ENCODE results near the gene UGGT1. TPM values are rescaled to one million over a fixed set of nuclear protein-coding genes. Genes with fewer than 3 reads are reported as not detected.

The UGGT1 gene
- total and polyA plus RNA-seq, 4 donors, result 28.3 to 50.3 (median 36.5) TPM

DNA sequence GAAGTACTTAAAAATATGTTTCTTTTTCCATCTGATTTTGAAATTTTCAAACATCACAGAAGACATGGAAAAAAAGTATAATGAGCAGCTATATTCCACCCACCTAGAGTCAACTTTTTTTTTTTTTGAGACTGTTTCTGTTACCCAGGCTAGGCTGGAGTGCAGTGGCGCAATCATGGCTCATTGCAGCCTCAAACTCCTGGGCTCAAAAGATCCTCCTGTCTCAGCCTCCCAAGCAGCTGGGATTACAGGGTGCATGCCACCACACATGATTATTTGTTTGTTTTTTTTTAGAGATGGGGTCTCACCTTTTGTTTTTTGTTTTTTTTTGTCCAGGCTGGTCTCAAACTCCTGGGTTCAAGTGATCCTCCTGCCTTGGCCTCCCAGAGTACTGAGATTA, 26.6 kb upstream of the UGGT1 start:
- Histone ChIP-seq H3K9me3 (ENCODE audit: control insufficient read depth, insufficient read depth, low read length) (no peaks in the 10 kb centered on the region), H3K36me3 (ENCODE audit: control insufficient read depth, insufficient read depth, low read length) (no peaks in the 10 kb centered on the region), H3K27ac (ENCODE audit: low read depth, low read length) (no peak overlapping the region), H3K4me1 (ENCODE audit: control insufficient read depth, insufficient read depth, low read length) (no peaks in the 10 kb centered on the region), H3K27me3 (ENCODE audit: control insufficient read depth, insufficient read depth, low read length) (no peaks in the 10 kb centered on the region), H3K4me3 (ENCODE audit: low read depth, low read length) (no peak overlapping the region)
- WGBS (ENCODE audit: insufficient coverage), result no CpG with 5 or more reads among the region's 1 CpG
- no peak for DNase-seq (ENCODE audit: low read depth in 4 of 6, low spot score in 6 of 6)

DNA sequence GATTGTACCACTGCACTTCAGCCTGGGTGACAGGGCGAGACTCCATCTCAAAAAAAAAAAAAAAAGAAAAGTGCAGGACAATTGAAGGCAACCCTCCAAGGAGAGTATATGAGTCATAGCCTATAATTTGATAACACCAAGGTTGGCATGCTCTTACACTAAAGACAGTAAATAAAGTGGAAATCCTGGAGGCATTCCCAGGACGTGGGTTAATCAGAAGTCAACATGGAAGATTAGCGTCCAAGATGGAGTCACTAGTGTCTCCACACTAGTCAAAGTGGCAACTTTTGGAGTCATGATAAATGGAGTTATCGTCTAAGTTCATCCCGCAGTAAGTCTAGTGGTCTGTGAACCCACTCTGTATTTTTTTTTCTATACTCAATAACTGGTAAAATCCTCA, 21.2 kb upstream of the UGGT1 start:
- WGBS (ENCODE audit: insufficient coverage), result 80% methylated on average over 1 of the region's 5 CpGs
- Histone ChIP-seq H3K36me3 (ENCODE audit: control insufficient read depth, insufficient read depth, low read length) (no peaks in the 10 kb centered on the region), H3K27me3 (ENCODE audit: control insufficient read depth, insufficient read depth, low read length) (no peaks in the 10 kb centered on the region), H3K4me1 (ENCODE audit: control insufficient read depth, insufficient read depth, low read length) (no peaks in the 10 kb centered on the region), H3K27ac (ENCODE audit: low read depth, low read length) (no peak overlapping the region), H3K4me3 (ENCODE audit: low read depth, low read length) (no peak overlapping the region), H3K9me3 (ENCODE audit: control insufficient read depth, insufficient read depth, low read length) (no peaks in the 10 kb centered on the region)
- DNase-seq (ENCODE audit: low read depth in 4 of 6, low spot score in 6 of 6), result no peak

DNA sequence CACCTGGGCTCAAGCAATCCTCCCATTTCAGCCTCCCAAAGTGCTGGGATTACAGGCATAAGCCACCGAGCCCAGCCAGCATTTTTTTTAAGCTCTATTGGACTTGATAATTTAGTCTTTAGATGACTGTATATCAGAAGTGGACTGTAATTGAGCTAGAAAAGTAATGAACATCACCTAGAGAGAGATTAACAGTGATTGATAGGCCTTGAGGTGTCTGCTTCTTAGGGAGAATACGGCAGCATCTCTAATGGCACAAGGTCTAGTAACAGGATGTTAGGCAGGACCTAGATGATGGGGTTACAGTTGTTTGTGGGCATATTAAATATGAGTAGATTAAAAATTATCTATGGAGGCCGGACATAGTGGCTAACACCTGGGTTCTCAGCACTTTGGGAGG, 17.7 kb upstream of the UGGT1 start:
- Histone ChIP-seq H3K4me3 (ENCODE audit: low read depth, low read length) (no peak overlapping the region), H3K9me3 (ENCODE audit: control insufficient read depth, insufficient read depth, low read length) (no peaks in the 10 kb centered on the region), H3K4me1 (ENCODE audit: control insufficient read depth, insufficient read depth, low read length) (no peaks in the 10 kb centered on the region), H3K27ac (ENCODE audit: low read depth, low read length) (no peak overlapping the region), H3K27me3 (ENCODE audit: control insufficient read depth, insufficient read depth, low read length) (no peaks in the 10 kb centered on the region), H3K36me3 (ENCODE audit: control insufficient read depth, insufficient read depth, low read length) (no peaks in the 10 kb centered on the region)
- 61% methylated on average over 2 of the region's 3 CpGs for WGBS (ENCODE audit: insufficient coverage)
- no peak for DNase-seq (ENCODE audit: low read depth in 4 of 6, low spot score in 6 of 6)

DNA sequence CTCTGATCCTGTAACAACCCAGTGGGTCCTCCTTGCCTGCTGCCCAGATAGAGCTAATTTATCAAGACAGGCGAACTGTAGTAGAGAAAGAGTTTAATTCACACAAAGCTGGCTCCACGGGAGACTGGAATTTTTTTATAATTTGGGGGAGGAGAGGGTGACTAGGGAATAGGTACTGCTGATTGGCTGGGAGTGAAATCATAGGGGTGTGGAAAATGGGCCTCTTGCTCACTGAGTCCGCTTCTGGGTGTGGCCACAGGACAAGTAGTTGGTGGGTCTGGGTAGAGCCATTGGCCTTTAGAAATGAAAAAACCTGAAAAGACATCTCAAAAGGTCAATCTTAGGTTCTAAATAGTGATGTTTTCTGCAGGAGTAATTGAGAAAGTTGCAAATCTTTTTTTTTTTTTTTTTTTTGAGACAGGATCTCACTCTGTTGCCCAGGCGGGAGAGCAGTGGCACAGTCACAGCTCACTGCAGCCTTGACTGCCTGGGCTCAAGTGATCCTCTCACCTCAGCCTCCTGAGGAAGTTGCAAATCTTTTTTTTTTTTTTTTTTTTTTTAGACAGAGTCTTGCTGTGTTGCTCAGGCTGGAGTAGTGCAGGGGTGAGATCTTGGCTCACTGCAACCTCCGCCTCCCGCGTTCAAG, 14.4 kb upstream of the UGGT1 start:
- no peak overlapping the region for H3K4me3 ChIP-seq (ENCODE audit: low read depth, low read length)
- no peaks in the 10 kb centered on the region for H3K27me3 ChIP-seq (ENCODE audit: control insufficient read depth, insufficient read depth, low read length)
- no peaks in the 10 kb centered on the region for H3K9me3 ChIP-seq (ENCODE audit: control insufficient read depth, insufficient read depth, low read length)
- WGBS (ENCODE audit: insufficient coverage), result 66% methylated on average over 6 of the region's 7 CpGs
- H3K27ac ChIP-seq (ENCODE audit: low read depth, low read length), result no peak overlapping the region
- DNase-seq (ENCODE audit: low read depth in 4 of 6, low spot score in 6 of 6), result no peak
- no peaks in the 10 kb centered on the region for H3K4me1 ChIP-seq (ENCODE audit: control insufficient read depth, insufficient read depth, low read length)
- no peaks in the 10 kb centered on the region for H3K36me3 ChIP-seq (ENCODE audit: control insufficient read depth, insufficient read depth, low read length)

DNA sequence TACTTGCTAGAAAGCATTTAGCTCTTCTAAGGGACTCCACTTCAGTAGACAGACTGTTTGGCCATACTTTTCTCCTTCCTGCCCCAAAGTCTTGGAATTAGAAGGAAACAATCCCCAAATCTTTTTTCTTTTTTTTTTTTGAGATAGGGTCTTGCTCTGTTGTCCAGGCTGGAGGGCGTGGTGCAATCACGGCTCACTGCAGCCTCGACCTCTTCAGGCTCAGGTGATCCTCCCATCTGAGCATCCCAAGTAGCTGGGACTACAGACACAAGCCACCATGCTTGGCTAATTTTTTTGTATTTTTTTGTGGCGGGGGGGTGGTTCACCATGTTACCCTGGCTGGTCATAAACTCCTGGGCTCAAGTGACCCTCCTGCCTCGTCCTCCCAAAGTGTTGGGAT, 6.2 kb upstream of the UGGT1 start:
- WGBS (ENCODE audit: insufficient coverage), result 85% methylated on average over 3 of the region's 5 CpGs
- Histone ChIP-seq H3K4me1 (ENCODE audit: control insufficient read depth, insufficient read depth, low read length) (no peaks in the 10 kb centered on the region), H3K36me3 (ENCODE audit: control insufficient read depth, insufficient read depth, low read length) (no peaks in the 10 kb centered on the region), H3K4me3 (ENCODE audit: low read depth, low read length) (no peak overlapping the region), H3K27ac (ENCODE audit: low read depth, low read length) (no peak overlapping the region), H3K9me3 (ENCODE audit: control insufficient read depth, insufficient read depth, low read length) (no peaks in the 10 kb centered on the region), H3K27me3 (ENCODE audit: control insufficient read depth, insufficient read depth, low read length) (no peaks in the 10 kb centered on the region)
- DNase-seq (ENCODE audit: low read depth in 4 of 6, low spot score in 6 of 6), result no peak

DNA sequence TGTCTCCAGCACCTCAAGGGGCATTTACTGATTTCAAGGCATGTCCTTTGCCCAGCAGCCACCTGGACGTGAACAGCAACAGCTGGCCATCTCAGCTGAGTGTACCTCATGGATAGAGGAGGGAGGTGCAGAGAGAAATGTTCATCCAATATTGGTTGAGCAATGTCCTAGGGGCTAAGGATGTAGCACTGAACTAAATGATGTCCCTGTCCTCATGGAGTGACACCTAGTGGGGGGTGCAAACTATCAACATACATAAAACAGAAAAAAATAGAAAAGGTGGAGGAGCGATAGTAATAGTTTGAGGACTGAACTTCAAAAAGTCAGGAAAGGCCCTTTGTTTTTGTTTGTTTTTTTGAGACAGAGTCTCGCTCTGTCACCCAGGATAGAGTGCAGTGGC, 4.8 kb upstream of the UGGT1 start:
- whole genome bisulfite sequencing (ENCODE audit: insufficient coverage), result 89% methylated on average over 2 of the region's 3 CpGs

DNA sequence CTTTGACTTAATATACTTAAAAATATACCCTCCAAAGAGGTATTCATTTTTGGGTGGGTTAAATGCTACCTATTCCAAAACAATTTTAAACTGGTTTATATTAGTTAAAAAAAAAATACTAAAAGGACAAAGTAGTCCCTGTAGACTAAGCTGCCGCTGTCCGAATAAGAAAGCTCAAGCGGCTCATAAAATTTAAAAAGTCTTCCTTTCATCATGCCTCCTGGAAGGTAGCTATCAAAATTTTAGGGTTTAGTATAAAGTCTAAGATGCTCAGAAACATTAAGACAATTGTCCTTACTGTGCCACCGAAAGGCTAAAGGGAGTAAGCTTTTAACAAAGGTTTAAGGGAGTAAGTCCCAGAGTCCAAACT, 440 bp upstream of the UGGT1 start:
- Histone ChIP-seq H3K4me1 (ENCODE audit: control insufficient read depth, insufficient read depth, low read length) (peaks cover 3% of the 10 kb centered on the region), H3K27me3 (ENCODE audit: control insufficient read depth, insufficient read depth, low read length) (no peaks in the 10 kb centered on the region), H3K27ac (ENCODE audit: low read depth, low read length) (peak overlapping the region; percentile 83), H3K4me3 (ENCODE audit: low read depth, low read length) (peak overlapping the region; percentile 87), H3K9me3 (ENCODE audit: control insufficient read depth, insufficient read depth, low read length) (no peaks in the 10 kb centered on the region), H3K36me3 (ENCODE audit: control insufficient read depth, insufficient read depth, low read length) (peaks cover 3% of the 10 kb centered on the region)
- 0% methylated on average over 1 of the region's 4 CpGs for WGBS (ENCODE audit: insufficient coverage)
- no peak for DNase-seq (ENCODE audit: low read depth in 4 of 6, low spot score in 6 of 6)

More for the DNA sequence above, 4.8 kb upstream of the UGGT1 start:
- H3K27ac ChIP-seq (ENCODE audit: low read depth, low read length), result no peak overlapping the region
- H3K9me3 ChIP-seq (ENCODE audit: control insufficient read depth, insufficient read depth, low read length), result no peaks in the 10 kb centered on the region
- H3K27me3 ChIP-seq (ENCODE audit: control insufficient read depth, insufficient read depth, low read length), result no peaks in the 10 kb centered on the region
- DNase-seq (ENCODE audit: low read depth in 4 of 6, low spot score in 6 of 6), result no peak
- H3K4me1 ChIP-seq (ENCODE audit: control insufficient read depth, insufficient read depth, low read length), result no peaks in the 10 kb centered on the region
- no peaks in the 10 kb centered on the region for H3K36me3 ChIP-seq (ENCODE audit: control insufficient read depth, insufficient read depth, low read length)
- H3K4me3 ChIP-seq (ENCODE audit: low read depth, low read length), result no peak overlapping the region

DNA sequence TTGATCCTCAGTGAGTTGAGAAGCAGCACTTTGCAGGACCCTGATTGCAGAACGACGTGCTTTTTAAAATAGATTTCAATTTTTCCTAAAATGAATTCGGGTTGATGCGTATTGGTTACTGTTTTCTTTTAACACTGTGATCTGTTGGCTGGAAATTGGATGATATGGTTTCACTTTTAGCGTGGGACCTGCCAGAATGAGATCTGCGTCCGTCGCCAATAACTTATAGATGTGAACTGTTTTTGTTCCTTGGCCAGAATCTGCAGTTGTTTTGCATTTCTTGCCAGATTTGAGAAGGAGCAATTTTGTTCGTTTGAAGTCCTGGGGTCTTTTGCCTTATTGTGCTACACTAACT, 703 bp downstream of the UGGT1 start:
- H3K4me3 ChIP-seq (ENCODE audit: low read depth, low read length), result peak overlapping the region; percentile 87
- no peaks in the 10 kb centered on the region for H3K27me3 ChIP-seq (ENCODE audit: control insufficient read depth, insufficient read depth, low read length)
- peak in 2 of 6 donors; percentile 1 to 11 for DNase-seq (ENCODE audit: low read depth in 4 of 6, low spot score in 6 of 6)
- H3K27ac ChIP-seq (ENCODE audit: low read depth, low read length), result peak overlapping the region; percentile 16
- H3K9me3 ChIP-seq (ENCODE audit: control insufficient read depth, insufficient read depth, low read length), result no peaks in the 10 kb centered on the region
- H3K36me3 ChIP-seq (ENCODE audit: control insufficient read depth, insufficient read depth, low read length), result peaks cover 3% of the 10 kb centered on the region
- peaks cover 3% of the 10 kb centered on the region for H3K4me1 ChIP-seq (ENCODE audit: control insufficient read depth, insufficient read depth, low read length)
- 0% methylated on average over 4 of the region's 9 CpGs for WGBS (ENCODE audit: insufficient coverage)

DNA sequence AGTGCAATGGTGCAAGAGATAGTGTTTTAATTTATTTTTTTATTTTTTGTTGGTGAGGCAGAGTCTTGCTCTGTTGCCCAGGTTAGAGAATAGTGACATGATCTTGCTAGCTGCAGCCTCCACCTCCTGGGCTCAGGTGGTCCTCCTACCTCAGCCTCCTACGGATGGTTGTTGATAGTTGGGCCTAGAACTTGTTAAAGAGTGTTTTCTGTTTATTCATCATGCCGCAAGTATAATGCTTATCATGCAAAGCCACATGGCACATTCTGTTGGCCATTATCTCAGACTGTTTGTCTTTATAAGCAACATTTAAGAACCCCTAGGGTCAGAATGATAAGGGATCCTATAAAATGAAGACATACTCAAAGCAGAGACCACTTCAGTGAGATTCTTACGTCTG, 1.7 kb downstream of the UGGT1 start:
- WGBS (ENCODE audit: insufficient coverage), result 100% methylated on average over 1 of the region's 3 CpGs
- H3K36me3 ChIP-seq (ENCODE audit: control insufficient read depth, insufficient read depth, low read length), result peaks cover 6% of the 10 kb centered on the region
- no peaks in the 10 kb centered on the region for H3K27me3 ChIP-seq (ENCODE audit: control insufficient read depth, insufficient read depth, low read length)
- H3K9me3 ChIP-seq (ENCODE audit: control insufficient read depth, insufficient read depth, low read length), result no peaks in the 10 kb centered on the region
- H3K4me1 ChIP-seq (ENCODE audit: control insufficient read depth, insufficient read depth, low read length), result peaks cover 3% of the 10 kb centered on the region
- no peak overlapping the region for H3K4me3 ChIP-seq (ENCODE audit: low read depth, low read length)
- H3K27ac ChIP-seq (ENCODE audit: low read depth, low read length), result no peak overlapping the region
- DNase-seq (ENCODE audit: low read depth in 4 of 6, low spot score in 6 of 6), result no peak

DNA sequence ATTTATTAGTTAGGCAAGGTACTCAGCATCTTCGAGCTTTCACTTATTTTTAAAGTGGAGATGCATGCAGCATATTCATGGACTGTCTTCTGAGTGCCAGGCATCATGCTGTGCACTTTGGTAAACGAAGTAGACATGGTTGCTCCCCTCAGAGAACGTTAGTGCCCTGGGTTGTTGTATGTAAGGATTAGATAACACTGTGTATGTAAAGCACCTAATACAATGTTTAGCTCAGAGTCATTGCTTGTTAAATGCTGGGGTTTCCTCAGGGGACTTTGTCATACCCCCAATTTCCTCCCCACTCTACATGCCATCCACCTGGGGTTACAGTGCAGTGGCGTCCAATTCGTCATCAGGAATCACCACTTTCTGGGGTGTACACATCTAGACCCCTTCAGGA, 2.8 kb downstream of the UGGT1 start:
- Histone ChIP-seq H3K4me3 (ENCODE audit: low read depth, low read length) (no peak overlapping the region), H3K4me1 (ENCODE audit: control insufficient read depth, insufficient read depth, low read length) (peaks cover 3% of the 10 kb centered on the region), H3K27ac (ENCODE audit: low read depth, low read length) (no peak overlapping the region), H3K9me3 (ENCODE audit: control insufficient read depth, insufficient read depth, low read length) (no peaks in the 10 kb centered on the region), H3K27me3 (ENCODE audit: control insufficient read depth, insufficient read depth, low read length) (no peaks in the 10 kb centered on the region), H3K36me3 (ENCODE audit: control insufficient read depth, insufficient read depth, low read length) (peaks cover 15% of the 10 kb centered on the region)
- 83% methylated on average over 4 of the region's 5 CpGs for WGBS (ENCODE audit: insufficient coverage)
- no peak for DNase-seq (ENCODE audit: low read depth in 4 of 6, low spot score in 6 of 6)

All from spinal cord (tissue), 10 donors.